HepG2 (cell line): ENCODE results near the gene PIGA. TPM values are rescaled to one million over a fixed set of nuclear protein-coding genes. Genes with fewer than 3 reads are reported as not detected.

Source experiments
- ATAC-seq: fragments of 200-7000 bp; cut with Tn5 transposase; 3 replicates; pipeline ENCODE4 v1.9.1; 2020; ENCODE audit warnings: mild to moderate bottlenecking, moderate library complexity
- BruUV-seq: library from RNA; stranded (reverse); fragments of 400-500 nt; replicated peaks from 2 replicates; lab custom pipeline; 2021; lab: Mats Ljungman, UMichigan
- CTCF ChIA-PET: fragments of 300-600 bp; formaldehyde crosslinking; extraction: SDS; loops from one replicate; lab custom pipeline; 2021; ENCODE audit warnings: low total read pairs, inconsistent platforms, low intra/inter-chr PET ratio; lab: Yijun Ruan, JAX
- POLR2A ChIA-PET: fragments of 350-600 bp; sonication (Branson Sonifier 250); formaldehyde crosslinking; loops from one replicate; lab custom pipeline; 2020; ENCODE audit warnings: antibody characterized with exemption, inconsistent platforms; lab: Yijun Ruan, JAX
- DNase-seq: peaks from one replicate; pipeline ENCODE4 v3.0.0-alpha.2; 2015; ENCODE audit warnings: low spot score
- FAIRE-seq: peaks from 3 replicates; lab custom pipeline; 2011; peaks lifted over from hg19 to GRCh38; lab: Jason Lieb, UNC
- H2AFZ ChIP-seq: one replicate; pipeline ENCODE4 v1.6.1; 2011; ENCODE audit warnings: low read length, inconsistent platforms
- H3K27ac ChIP-seq: fragments of 300-600 bp; 3 replicates; pipeline ENCODE4 v1.8.0; 2011; ENCODE audit warnings: mixed run types, mild to moderate bottlenecking, mixed read lengths, low read length, inconsistent platforms; ENCODE audit not compliant: insufficient read depth; ENCODE audit errors: extremely low read length
- H3K27me3 ChIP-seq, 2 experiments: fragments of 200-600 bp in 1 of 2; 2 replicates in 1 of 2; 3 replicates in 1 of 2; pipeline versions ENCODE4 v1.6.0 to v1.8.0; 2011; ENCODE audit warnings: low read length in 2 of 2, mild to moderate bottlenecking in 2 of 2, moderate library complexity in 2 of 2, inconsistent platforms in 1 of 2; ENCODE audit not compliant: insufficient read depth in 2 of 2, control insufficient read depth in 1 of 2
- H3K36me3 ChIP-seq, 2 experiments: fragments of 200-600 bp in 1 of 2; replicated peaks in 1 of 2; 2 replicates in 1 of 2; 3 replicates in 1 of 2; pipeline versions ENCODE4 v1.5.1 to v1.8.0; 2011; ENCODE audit warnings: low read length in 2 of 2, inconsistent platforms in 1 of 2; ENCODE audit not compliant: insufficient read depth in 2 of 2, control insufficient read depth in 1 of 2
- H3K4me1 ChIP-seq: 2 replicates; pipeline ENCODE4 v1.5.1; 2012; ENCODE audit warnings: low read length, inconsistent platforms; ENCODE audit not compliant: insufficient read depth
- H3K4me2 ChIP-seq: 2 replicates; pipeline ENCODE4 v1.6.0; 2011; ENCODE audit warnings: low read depth, low read length, inconsistent platforms
- H3K4me3 ChIP-seq, 3 experiments: fragments of 200-600 bp in 1 of 3; sonication (generic), shearing (Covaris generic) in 1 of 3; replicated peaks in 1 of 3; 2 replicates each; pipeline ENCODE4 v1.5.1; 2011 to 2016; ENCODE audit warnings: low read length in 3 of 3, inconsistent platforms in 2 of 3, low read depth in 2 of 3, mild to moderate bottlenecking in 2 of 3, control low read depth in 1 of 3, mixed read lengths in 1 of 3; ENCODE audit not compliant: insufficient read depth in 1 of 3
- H3K79me2 ChIP-seq: one replicate; pipeline ENCODE4 v1.6.1; 2011; ENCODE audit warnings: low read length, inconsistent platforms; ENCODE audit not compliant: insufficient read depth
- H3K9ac ChIP-seq: 2 replicates; pipeline ENCODE4 v1.6.0; 2011; ENCODE audit warnings: mild to moderate bottlenecking, low read depth, low read length, inconsistent platforms; ENCODE audit not compliant: insufficient read depth
- H3K9me3 ChIP-seq: 2 replicates; pipeline ENCODE4 v1.5.1; 2012; ENCODE audit warnings: mild to moderate bottlenecking, low read length
- H4K20me1 ChIP-seq: 2 replicates; pipeline ENCODE4 v1.6.0; 2011; ENCODE audit warnings: inconsistent platforms, mild to moderate bottlenecking, low read length, moderate library complexity; ENCODE audit not compliant: insufficient read depth
- CENPX ChIP-seq: sonication (generic); formaldehyde crosslinking; IDR thresholded peaks from 2 replicates; pipeline ENCODE4 v1.9.0; 2021; ENCODE audit warnings: mild to moderate bottlenecking, missing genetic modification reagents, moderate library complexity
- GABPA ChIP-seq, 2 experiments: IDR thresholded peaks; 2 replicates each; pipeline ENCODE4 v1.6.1; 2011 to 2016; ENCODE audit warnings: low read depth in 2 of 2, low read length in 1 of 2, missing biosample characterization in 1 of 2, missing genetic modification characterization in 1 of 2
- HCFC1 ChIP-seq: fragments of 150-350 bp; IDR thresholded peaks from 2 replicates; pipeline ENCODE4 v1.6.1; 2014; ENCODE audit warnings: low read depth, low read length
- SMAD9 ChIP-seq: sonication (generic); formaldehyde crosslinking; IDR thresholded peaks from 2 replicates; pipeline ENCODE4 v1.5.1; 2020; ENCODE audit warnings: mild to moderate bottlenecking, missing genetic modification reagents
- SNRNP70 ChIP-seq: fragments of 200-400 bp; formaldehyde crosslinking; IDR thresholded peaks from 2 replicates; pipeline ENCODE4 v1.6.1; 2017; ENCODE audit warnings: mild to moderate bottlenecking, low read depth, low read length, moderate library complexity
- ZFP37 ChIP-seq: sonication (generic); formaldehyde crosslinking; IDR thresholded peaks from 2 replicates; pipeline ENCODE4 v1.4.0; 2020; ENCODE audit warnings: missing genetic modification reagents, borderline replicate concordance
- ZNF160 ChIP-seq: sonication (generic); formaldehyde crosslinking; IDR thresholded peaks from 2 replicates; pipeline ENCODE4 v1.8.0; 2022; ENCODE audit warnings: mild to moderate bottlenecking, inconsistent platforms, missing genetic modification reagents
- ZSCAN12 ChIP-seq: sonication (generic); formaldehyde crosslinking; IDR thresholded peaks from 2 replicates; pipeline ENCODE4 v1.9.0; 2021; ENCODE audit warnings: mild to moderate bottlenecking, missing genetic modification reagents
- WGBS: methylation state at CpG from one replicate; pipeline ENCODE4 v1.1.6; 2017; ENCODE audit warnings: low lambda C conversion rate; 5-methylcytosine and 5-hydroxymethylcytosine counted together
- in situ Hi-C: cut with HindIII; loops from 2 replicates; pipeline ENCODE4 v1.10.0; 2017; ENCODE audit warnings: low pct_unique_long_range_greater_than_20kb; ENCODE audit not compliant: extremely low pct_ligation_motif_present
- intact Hi-C: fragments of 100-400 bp; cut with micrococcal nuclease; formaldehyde crosslinking; loops from one replicate; pipeline ENCODE4 v1.10.0; 2022; ENCODE audit not compliant: unreplicated experiment
- polyA plus RNA-seq, 8 experiments: library from polyadenylated mRNA; depleted of rRNA in 3 of 8; stranded (reverse) in 7 of 8; unstranded in 1 of 8; fragments of >200 nt; fragmentation: Illumina TruSeq in 4 of 8; extraction: Trizol in 4 of 8; gene quantifications; 2 replicates each; pipeline versions ENCODE4 v1.2.1 to v1.2.3, GENCODE V29; 2011 to 2016; ENCODE audit warnings: low read depth in 4 of 8, missing spikeins in 1 of 8, mixed read lengths in 1 of 8; ENCODE audit not compliant: insufficient read depth in 1 of 8
- total RNA-seq, 5 experiments: library from RNA; depleted of rRNA; stranded (reverse); fragments of >200 nt; fragmentation: Illumina TruSeq; extraction: Trizol; gene quantifications; 2 replicates each; pipeline ENCODE4 v1.2.3, GENCODE V29; 2016; ENCODE audit warnings: low read depth in 1 of 5
- TF ChIP-seq, protein P1 (sequence below): sonication (generic); formaldehyde crosslinking; IDR thresholded peaks from 2 replicates; pipeline ENCODE4 v1.5.1; 2020; ENCODE audit warnings: missing genetic modification reagents, mild to moderate bottlenecking, borderline replicate concordance

PIGA gene
- total and polyA plus RNA-seq, 2 of the 13 experiments (the other 11 are each of a cell fraction or from before 2014, with no cell fraction given): 6.0 to 13.0 TPM

- TF ChIP-seq GABPA (IDR thresholded peaks at IDR 0.05; ENCODE audit: low read depth, low read length) (no peak), GABPA (CRISPR knock-in tag; IDR thresholded peaks at IDR 0.05; ENCODE audit: low read depth) (no peak), SMAD9 (CRISPR knock-in tag) (no peak), SNRNP70 (no peak), HCFC1 (no peak), ZFP37 (CRISPR knock-in tag) (no peak), ZNF160 (no peak), CENPX (no peak)
These were observed 19.8 kb downstream of the PIGA start, which contains the start of gene ASB11 (continued) for GRCh38 chrX:15315509-15315908.

GRCh38 chrX:15314472-15314871 lies 20.9 kb downstream of the PIGA start:
- H3K9ac ChIP-seq: no peak overlapping the region
- no peak overlapping the region for H3K4me3 ChIP-seq
- no peaks in the 10 kb centered on the region for H3K9me3 ChIP-seq
- no peaks in the 10 kb centered on the region for H3K4me1 ChIP-seq
- FAIRE-seq: no peak
- ATAC-seq: no peak
- no peaks in the 10 kb centered on the region for H3K79me2 ChIP-seq
- intact Hi-C loops: no loop called here
- ChIA-PET CTCF (no interaction called here), POLR2A (no interaction called here)
- in situ Hi-C loops: no loop called here
- DNase-seq: no peak
- BruUV-seq: no TSS peak
- no peak overlapping the region for H3K4me2 ChIP-seq
- TF ChIP-seq ZSCAN12 (CRISPR knock-in tag): no peak
- TF ChIP-seq, protein P1, sequence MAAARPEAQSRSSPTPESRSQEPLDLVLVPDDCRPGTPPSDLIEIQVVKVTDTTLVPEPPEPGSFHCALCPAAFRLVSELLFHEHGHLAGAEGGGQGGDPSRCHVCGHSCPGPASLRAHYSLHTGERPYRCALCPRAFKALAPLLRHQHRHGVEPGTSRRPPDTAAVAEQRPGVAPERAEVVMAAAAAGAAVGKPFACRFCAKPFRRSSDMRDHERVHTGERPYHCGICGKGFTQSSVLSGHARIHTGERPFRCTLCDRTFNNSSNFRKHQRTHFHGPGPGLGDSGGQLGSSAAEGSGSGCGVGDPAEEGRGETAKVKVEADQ (CRISPR knock-in tag): no peak
- no peaks in the 10 kb centered on the region for H3K27me3 ChIP-seq
- no peaks in the 10 kb centered on the region for H3K36me3 ChIP-seq
- no peak overlapping the region for H2AFZ ChIP-seq
- no peak overlapping the region for H3K27ac ChIP-seq
- WGBS: 5% methylated on average over 2 of the region's 2 CpGs
- no peaks in the 10 kb centered on the region for H4K20me1 ChIP-seq
